H1 (cell line): ENCODE data around the gene GNAL. TPM values are rescaled to one million over a fixed set of nuclear protein-coding genes. Genes with fewer than 3 reads are reported as not detected.

Experiments
- CTCF ChIA-PET: fragments of 300-600 bp; sonication (Branson Sonifier 250); formaldehyde crosslinking; loops from one replicate; lab custom pipeline; 2021; ENCODE audit not compliant: partially characterized antibody; lab: Charles Lee
- POLR2A ChIA-PET: fragments of 300-600 bp; sonication (Branson Sonifier 250); formaldehyde crosslinking; loops from one replicate; lab custom pipeline; 2021; ENCODE audit warnings: inconsistent platforms; ENCODE audit not compliant: partially characterized antibody; lab: Charles Lee
- DNase-seq, 2 experiments: peaks; one replicate each; pipeline versions ENCODE4 v3.0.0 to v3.0.0-alpha.2; 2010 to 2022; ENCODE audit warnings: low spot score in 2 of 2, low read depth in 1 of 2, mixed read lengths in 1 of 2
- FAIRE-seq: peaks from 2 replicates; lab custom pipeline; 2011; peaks lifted over from hg19 to GRCh38; lab: Jason Lieb, UNC
- H2AFZ ChIP-seq: 2 replicates; pipeline ENCODE4 v1.8.1; 2012; ENCODE audit warnings: low read length, inconsistent platforms
- H2AK5ac ChIP-seq: 2 replicates; pipeline ENCODE4 v1.6.1; 2013; ENCODE audit warnings: low read depth, low read length
- H2BK120ac ChIP-seq: replicated peaks from 2 replicates; pipeline ENCODE3; 2013; ENCODE audit warnings: low read depth, low read length, inconsistent platforms
- H2BK12ac ChIP-seq: 2 replicates; pipeline ENCODE4 v1.6.1; 2013; ENCODE audit warnings: low read depth, low read length
- H2BK15ac ChIP-seq: 2 replicates; pipeline ENCODE4 v1.6.1; 2013; ENCODE audit warnings: low read length
- H2BK20ac ChIP-seq: 2 replicates; pipeline ENCODE4 v1.6.1; 2013; ENCODE audit warnings: low read length
- H2BK5ac ChIP-seq: 2 replicates; pipeline ENCODE4 v1.6.1; 2013; ENCODE audit warnings: low read depth, low read length
- H3K14ac ChIP-seq: 2 replicates; pipeline ENCODE4 v1.6.1; 2013; ENCODE audit warnings: inconsistent platforms; ENCODE audit not compliant: insufficient read length
- H3K18ac ChIP-seq: 2 replicates; pipeline ENCODE4 v1.6.1; 2013; ENCODE audit warnings: low read length; ENCODE audit errors: extremely low read depth
- H3K23ac ChIP-seq: 2 replicates; pipeline ENCODE4 v1.6.1; 2013; ENCODE audit warnings: inconsistent platforms; ENCODE audit not compliant: insufficient read length
- H3K23me2 ChIP-seq: 2 replicates; pipeline ENCODE4 v1.6.1; 2013; ENCODE audit warnings: low read depth, low read length
- H3K27ac ChIP-seq: 2 replicates; pipeline ENCODE4 v1.6.1; 2011; ENCODE audit warnings: low read depth, low read length, inconsistent platforms
- H3K27me3 ChIP-seq, 4 experiments: replicated peaks in 1 of 4; 1 replicate in 1 of 4; 2 replicates in 3 of 4; pipeline versions ENCODE4 v1.6.1 to v1.8.1; 2011 to 2013; ENCODE audit warnings: low read length in 3 of 4, mild to moderate bottlenecking in 3 of 4, inconsistent platforms in 2 of 4, mixed read lengths in 2 of 4, moderate library complexity in 1 of 4; ENCODE audit not compliant: control insufficient read depth in 3 of 4, insufficient read depth in 3 of 4; ENCODE audit errors: extremely low read depth in 1 of 4
- H3K36me3 ChIP-seq, 4 experiments: 2 replicates each; pipeline versions ENCODE4 v1.6.1 to v1.8.1; 2011 to 2013; ENCODE audit warnings: mild to moderate bottlenecking in 4 of 4, low read length in 3 of 4, moderate library complexity in 2 of 4, control low read depth in 1 of 4, inconsistent platforms in 1 of 4; ENCODE audit not compliant: insufficient read depth in 4 of 4, control insufficient read depth in 2 of 4
- H3K4ac ChIP-seq: replicated peaks from 2 replicates; pipeline ENCODE3; 2013; ENCODE audit warnings: low read length, low read depth, mixed read lengths, inconsistent platforms; ENCODE audit not compliant: insufficient read length
- H3K4me1 ChIP-seq, 4 experiments: replicated peaks in 1 of 4; 1 replicate in 1 of 4; 2 replicates in 3 of 4; pipeline versions ENCODE4 v1.6.1 to v1.8.1; 2011 to 2013; ENCODE audit warnings: low read length in 3 of 4, inconsistent platforms in 2 of 4, mixed read lengths in 1 of 4; ENCODE audit not compliant: insufficient read depth in 4 of 4, control insufficient read depth in 3 of 4
- H3K4me2 ChIP-seq, 2 experiments: 2 replicates each; pipeline versions ENCODE4 v1.6.1 to v1.8.1; 2011 to 2013; ENCODE audit warnings: low read depth in 2 of 2, low read length in 2 of 2, control low read depth in 1 of 2, inconsistent platforms in 1 of 2, mild to moderate bottlenecking in 1 of 2; ENCODE audit not compliant: insufficient read depth in 1 of 2
- H3K4me3 ChIP-seq, 4 experiments: fragments of 200-600, 300-600 bp in 1 of 4; sonication (generic), shearing (Covaris generic), sonication (Bioruptor Twin) in 1 of 4; 2 replicates each; pipeline versions ENCODE4 v1.5.1 to v1.8.1; 2011 to 2016; ENCODE audit warnings: low read length in 4 of 4, low read depth in 3 of 4, control low read depth in 2 of 4, inconsistent platforms in 2 of 4, mild to moderate bottlenecking in 2 of 4, mixed read lengths in 1 of 4, moderate library complexity in 1 of 4; ENCODE audit not compliant: insufficient read depth in 2 of 4; ENCODE audit errors: extremely low read depth in 1 of 4
- H3K56ac ChIP-seq: replicated peaks from 2 replicates; pipeline ENCODE3; 2013; ENCODE audit warnings: low read depth, mild to moderate bottlenecking, mixed read lengths, low read length, inconsistent platforms; ENCODE audit not compliant: insufficient read length
- H3K79me1 ChIP-seq: 2 replicates; pipeline ENCODE4 v1.6.1; 2013; ENCODE audit warnings: low read depth, low read length, control low read depth
- H3K79me2 ChIP-seq, 2 experiments: 2 replicates each; pipeline versions ENCODE4 v1.6.1 to v1.8.1; 2012 to 2013; ENCODE audit warnings: low read length in 2 of 2, mild to moderate bottlenecking in 2 of 2, inconsistent platforms in 1 of 2; ENCODE audit not compliant: insufficient read depth in 2 of 2, control insufficient read depth in 1 of 2
- H3K9ac ChIP-seq, 4 experiments: replicated peaks in 1 of 4; 1 replicate in 1 of 4; 2 replicates in 3 of 4; pipeline versions ENCODE4 v1.6.1 to v1.8.1; 2011 to 2013; ENCODE audit warnings: low read depth in 3 of 4, low read length in 3 of 4, control low read depth in 2 of 4, mild to moderate bottlenecking in 2 of 4, moderate library complexity in 2 of 4, inconsistent platforms in 1 of 4; ENCODE audit errors: extremely low read depth in 1 of 4
- H3K9me3 ChIP-seq, 2 experiments: 2 replicates each; pipeline versions ENCODE4 v1.6.1 to v1.8.1; 2012 to 2013; ENCODE audit warnings: mild to moderate bottlenecking in 2 of 2, moderate library complexity in 2 of 2, control low read depth in 1 of 2, inconsistent platforms in 1 of 2, low read depth in 1 of 2, low read length in 1 of 2, mixed read lengths in 1 of 2; ENCODE audit not compliant: insufficient read depth in 2 of 2
- H4K20me1 ChIP-seq, 2 experiments: replicated peaks in 1 of 2; 2 replicates each; pipeline versions ENCODE3 to v1.8.1; 2011 to 2013; ENCODE audit warnings: inconsistent platforms in 2 of 2, low read length in 2 of 2, mild to moderate bottlenecking in 1 of 2; ENCODE audit not compliant: insufficient read depth in 2 of 2, control insufficient read depth in 1 of 2
- H4K5ac ChIP-seq: 2 replicates; pipeline ENCODE4 v1.6.1; 2013; ENCODE audit warnings: low read length, low read depth, mixed read lengths, inconsistent platforms; ENCODE audit not compliant: insufficient read length
- H4K8ac ChIP-seq: 2 replicates; pipeline ENCODE4 v1.8.0; 2013; ENCODE audit warnings: mild to moderate bottlenecking, moderate library complexity, low read length, inconsistent platforms; ENCODE audit not compliant: insufficient read depth; ENCODE audit errors: extremely low read depth
- H4K91ac ChIP-seq: replicated peaks from 2 replicates; pipeline ENCODE3; 2013; ENCODE audit warnings: low read length, mixed read lengths, inconsistent platforms; ENCODE audit not compliant: insufficient read length
- KDM1A ChIP-seq: fragments of 200-600, 300-600 bp; sonication (generic); IDR thresholded peaks from 2 replicates; pipeline ENCODE4 v1.7.1; 2016; ENCODE audit warnings: mild to moderate bottlenecking, low read length, borderline replicate concordance
- PHF8 ChIP-seq: fragments of 200-600 bp; sonication (generic); conservative IDR thresholded peaks from 2 replicates; pipeline ENCODE4 v1.7.1; 2012; ENCODE audit warnings: low read depth, mild to moderate bottlenecking, inconsistent platforms, low read length, moderate library complexity
- WGBS, 2 experiments: shearing (Covaris generic) in 1 of 2; methylation state at CpG; one replicate each; pipeline versions ENCODE4 v1.1.6 to v1.1.7; 2013 to 2015; ENCODE audit warnings: low lambda C conversion rate in 2 of 2, mixed read lengths in 2 of 2, inconsistent platforms in 1 of 2, low coverage in 1 of 2, missing lambda C conversion rate in 1 of 2; ENCODE audit not compliant: insufficient replicate concordance in 2 of 2, insufficient coverage in 1 of 2, insufficient read length in 1 of 2; ENCODE audit errors: extremely low coverage in 1 of 2, missing lambda C conversion rate in 1 of 2; 5-methylcytosine and 5-hydroxymethylcytosine counted together
- polyA plus RNA-seq, 7 experiments: library from polyadenylated mRNA; depleted of rRNA in 3 of 7; stranded (reverse) in 5 of 7; unstranded in 2 of 7; fragments of >200 nt in 5 of 7; fragments of 200-250 nt in 2 of 7; gene quantifications; 1 replicate in 5 of 7; 2 replicates in 1 of 7; 4 replicates in 1 of 7; pipeline versions ENCODE4 v1.2.1 to v1.2.3, GENCODE V29; 2011 to 2013; ENCODE audit warnings: missing spikeins in 2 of 7, mixed read lengths in 2 of 7
- total RNA-seq: library from RNA; stranded (reverse); fragmentation: NEBNext Ultra II Directional; extraction: Animal tissue kit (Norgen Biotek cat#: 25700); gene quantifications from 2 replicates; pipeline ENCODE4 v1.2.1, GENCODE V29; 2021

The GNAL gene
- total and polyA plus RNA-seq, 2 of the 8 experiments (the other 6 are each of a cell fraction or from before 2014, with no cell fraction given) = 13.2 to 18.3 TPM

DNA sequence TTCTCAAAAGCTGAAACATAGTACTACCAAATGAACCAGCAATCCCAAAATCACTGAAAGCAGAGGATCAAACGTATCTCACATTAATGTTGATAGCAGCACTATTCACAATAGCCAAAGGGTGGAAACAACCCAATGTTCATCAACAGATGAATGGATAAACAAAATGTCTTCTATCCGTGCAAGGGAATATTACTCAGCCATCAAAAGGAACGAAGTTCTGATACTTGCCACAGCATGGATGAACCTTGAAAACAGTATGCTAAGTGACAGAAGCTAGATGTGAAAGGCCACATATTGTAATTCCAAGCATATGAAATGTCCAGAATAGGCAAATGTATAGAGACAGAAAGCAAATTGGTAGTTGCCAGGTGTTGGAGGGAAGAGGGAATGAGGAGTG, 105.1 kb downstream of the GNAL start:
- no peak overlapping the region for H2BK120ac ChIP-seq
- CTCF ChIA-PET = interaction anchor here (1.6 kb wide), 1 partner anchor 13 kb away, joined by 3 read pairs; no protein-coding TSS in a partner anchor
- H4K91ac ChIP-seq = no peak overlapping the region
- POLR2A ChIA-PET = no interaction called here
- no peaks in the 10 kb centered on the region for H3K27me3 ChIP-seq
- DNase-seq = no peak
- no peak overlapping the region for H2BK5ac ChIP-seq
- H2BK15ac ChIP-seq = no peak overlapping the region
- no peak overlapping the region for H3K23ac ChIP-seq
- no peak overlapping the region for H4K5ac ChIP-seq
- H3K9ac ChIP-seq = no peak overlapping the region
- H4K20me1 ChIP-seq = no peaks in the 10 kb centered on the region
- no peak overlapping the region for H2BK12ac ChIP-seq
- no peaks in the 10 kb centered on the region for H3K23me2 ChIP-seq
- H3K79me2 ChIP-seq = no peaks in the 10 kb centered on the region
- H3K4ac ChIP-seq = no peak overlapping the region
- H3K4me2 ChIP-seq = no peak overlapping the region
- no peak overlapping the region for H2AK5ac ChIP-seq
- TF ChIP-seq PHF8 (no peak), KDM1A (peak; percentile 77; the same call in 1 of the 2 replicates)
- H3K4me3 ChIP-seq = no peak overlapping the region
- 85% methylated on average over 3 of the region's 3 CpGs; no CpG with 5 or more reads in 1 of the 2 experiments for WGBS, 2 experiments
- FAIRE-seq = no peak
- no peak overlapping the region for H4K8ac ChIP-seq
- H3K4me1 ChIP-seq = peaks cover 3 to 15% (median 9%) of the 10 kb centered on the region in 4 experiments; a peak in 6 of 7 replicates
- no peak overlapping the region for H2AFZ ChIP-seq
- H3K18ac ChIP-seq = no peak overlapping the region
- no peaks in the 10 kb centered on the region for H3K36me3 ChIP-seq
- H3K79me1 ChIP-seq = no peaks in the 10 kb centered on the region; the same call in 1 of the 2 replicates
- H3K9me3 ChIP-seq = peaks cover 0 to 7% of the 10 kb centered on the region in 2 experiments; a peak in 1 of 4 replicates
- H2BK20ac ChIP-seq = no peak overlapping the region
- no peak overlapping the region for H3K56ac ChIP-seq
- H3K27ac ChIP-seq = no peak overlapping the region
- no peak overlapping the region for H3K14ac ChIP-seq
